MCF 10A (cell line): ENCODE data around the gene COMMD1. TPM values are rescaled to one million over a fixed set of nuclear protein-coding genes. Genes with fewer than 3 reads are reported as not detected.

Experiments
- BruUV-seq: library from RNA; stranded (reverse); fragments of 400-500 nt; replicated peaks from 2 replicates; lab custom pipeline; 2021; lab: Mats Ljungman, UMichigan
- CTCF ChIA-PET: fragments of 300-600 bp; sonication (Branson Sonifier 250); formaldehyde crosslinking; extraction: SDS; loops from one replicate; lab custom pipeline; 2021; ENCODE audit warnings: antibody characterized with exemption, inconsistent platforms; lab: Yijun Ruan, JAX
- POLR2A ChIA-PET: fragments of 300-600, 350-650 bp; sonication (Branson Sonifier 250); formaldehyde crosslinking; extraction: SDS; loops from one replicate; lab custom pipeline; 2020; ENCODE audit warnings: antibody characterized with exemption, inconsistent platforms; lab: Yijun Ruan, JAX
- DNase-seq: peaks from one replicate; pipeline ENCODE4 v3.0.0-alpha.2; 2018; ENCODE audit not compliant: unreplicated experiment
- H3K27ac Mint-ChIP-seq: one replicate; pipeline ENCODE4 v1.8.0; 2022; ENCODE audit warnings: mild to moderate bottlenecking, low read depth, mixed read lengths; ENCODE audit not compliant: unreplicated experiment
- H3K27me3 Mint-ChIP-seq: one replicate; pipeline ENCODE4 v1.8.0; 2022; ENCODE audit warnings: mixed read lengths; ENCODE audit not compliant: insufficient read depth, unreplicated experiment
- H3K36me3 Mint-ChIP-seq: one replicate; pipeline ENCODE4 v1.8.0; 2022; ENCODE audit warnings: mild to moderate bottlenecking, moderate library complexity, mixed read lengths; ENCODE audit not compliant: insufficient read depth, unreplicated experiment
- H3K4me1 Mint-ChIP-seq: one replicate; pipeline ENCODE4 v1.8.0; 2022; ENCODE audit warnings: mixed read lengths; ENCODE audit not compliant: insufficient read depth, unreplicated experiment
- H3K4me3 Mint-ChIP-seq: one replicate; pipeline ENCODE4 v1.8.0; 2022; ENCODE audit warnings: mild to moderate bottlenecking, moderate library complexity, mixed read lengths; ENCODE audit not compliant: unreplicated experiment
- H3K9me3 Mint-ChIP-seq: one replicate; pipeline ENCODE4 v1.8.0; 2022; ENCODE audit warnings: mixed read lengths; ENCODE audit not compliant: unreplicated experiment
- intact Hi-C: fragments of 100-400 bp; cut with micrococcal nuclease; formaldehyde crosslinking; loops from 2 replicates; pipeline ENCODE4 v1.14.1; 2022
- total RNA-seq: library from RNA; stranded (reverse); gene quantifications from 2 replicates; pipeline ENCODE4 v1.2.3, GENCODE V29; 2022
- TF ChIP-seq, protein P1 (sequence below): fragments of 200-600 bp; IDR thresholded peaks from one replicate; pipeline ENCODE4 v1.8.0; 2022; ENCODE audit warnings: antibody characterized with exemption, mild to moderate bottlenecking; ENCODE audit not compliant: unreplicated experiment

COMMD1 gene
- total RNA-seq, 1 experiment from 2014 or later: 33.8 TPM

DNA sequence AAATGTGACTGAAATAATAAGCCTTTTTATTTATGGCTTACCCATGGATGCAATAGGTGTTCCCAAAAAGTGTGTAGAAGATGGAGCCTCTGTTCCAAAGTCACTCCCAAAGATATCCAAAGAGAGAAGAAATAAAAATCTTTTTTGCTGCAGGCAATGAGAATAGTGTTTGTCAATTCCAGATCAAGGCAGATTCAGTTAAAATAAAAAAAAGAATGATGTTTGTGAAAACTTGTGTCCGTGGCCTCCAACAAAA is 43.9 kb downstream of the COMMD1 start:
- Mint-ChIP-seq H3K27ac (no peak overlapping the region), H3K4me3 (no peak overlapping the region), H3K9me3 (no peaks in the 10 kb centered on the region), H3K27me3 (no peaks in the 10 kb centered on the region), H3K4me1 (peaks cover 14% of the 10 kb centered on the region), H3K36me3 (peaks cover 5% of the 10 kb centered on the region)
- POLR2A ChIA-PET: no interaction called here
- TF ChIP-seq, protein P1, sequence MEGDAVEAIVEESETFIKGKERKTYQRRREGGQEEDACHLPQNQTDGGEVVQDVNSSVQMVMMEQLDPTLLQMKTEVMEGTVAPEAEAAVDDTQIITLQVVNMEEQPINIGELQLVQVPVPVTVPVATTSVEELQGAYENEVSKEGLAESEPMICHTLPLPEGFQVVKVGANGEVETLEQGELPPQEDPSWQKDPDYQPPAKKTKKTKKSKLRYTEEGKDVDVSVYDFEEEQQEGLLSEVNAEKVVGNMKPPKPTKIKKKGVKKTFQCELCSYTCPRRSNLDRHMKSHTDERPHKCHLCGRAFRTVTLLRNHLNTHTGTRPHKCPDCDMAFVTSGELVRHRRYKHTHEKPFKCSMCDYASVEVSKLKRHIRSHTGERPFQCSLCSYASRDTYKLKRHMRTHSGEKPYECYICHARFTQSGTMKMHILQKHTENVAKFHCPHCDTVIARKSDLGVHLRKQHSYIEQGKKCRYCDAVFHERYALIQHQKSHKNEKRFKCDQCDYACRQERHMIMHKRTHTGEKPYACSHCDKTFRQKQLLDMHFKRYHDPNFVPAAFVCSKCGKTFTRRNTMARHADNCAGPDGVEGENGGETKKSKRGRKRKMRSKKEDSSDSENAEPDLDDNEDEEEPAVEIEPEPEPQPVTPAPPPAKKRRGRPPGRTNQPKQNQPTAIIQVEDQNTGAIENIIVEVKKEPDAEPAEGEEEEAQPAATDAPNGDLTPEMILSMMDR: no peak
- DNase-seq: no peak
- intact Hi-C loops: no loop called here
- CTCF ChIA-PET: no interaction called here
- BruUV-seq: no TSS peak

DNA sequence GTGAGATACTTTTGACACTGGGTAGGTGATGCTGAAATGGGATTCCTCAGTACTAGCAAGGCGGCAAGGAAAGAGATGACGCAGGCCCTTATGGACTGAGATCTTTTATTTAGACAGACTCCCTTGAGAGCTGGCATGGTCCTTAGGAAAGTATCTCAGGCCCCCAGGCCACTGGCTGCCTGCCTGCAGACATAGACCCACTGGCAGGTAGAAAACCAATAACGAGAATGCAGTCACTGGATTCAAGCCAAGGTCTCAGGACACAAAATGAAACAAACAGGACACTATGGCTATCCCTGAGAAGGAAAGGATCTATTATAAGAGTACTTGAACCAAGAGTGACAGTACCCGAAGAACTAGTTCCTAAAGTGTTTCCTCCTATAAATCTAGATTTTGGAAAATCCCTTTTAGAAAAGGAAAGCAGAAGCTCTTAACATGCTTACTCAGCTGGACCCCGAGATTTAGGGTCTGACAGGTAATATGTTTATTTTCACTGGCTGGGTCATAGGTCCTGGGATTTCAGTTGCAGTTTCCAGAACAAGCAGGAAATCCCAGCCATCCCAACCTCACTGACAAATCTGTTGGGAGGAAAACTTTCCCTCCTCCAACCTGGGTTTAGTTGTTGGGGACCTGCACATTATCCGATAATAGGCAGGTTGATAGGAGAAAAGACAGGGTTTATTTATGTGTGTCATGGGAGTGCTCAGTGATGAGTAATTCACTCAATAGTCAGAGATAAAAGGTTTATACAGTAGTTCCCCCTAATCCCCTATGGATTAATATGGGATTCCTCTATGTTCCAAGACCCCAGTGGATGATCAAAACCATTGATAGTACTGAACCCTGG is 44.5 kb downstream of the COMMD1 start:
- no peak overlapping the region for H3K4me3 Mint-ChIP-seq
- H3K4me1 Mint-ChIP-seq: peaks cover 14% of the 10 kb centered on the region
- no TSS peak for BruUV-seq
- CTCF ChIA-PET: no interaction called here
- H3K27ac Mint-ChIP-seq: no peak overlapping the region
- POLR2A ChIA-PET: no interaction called here
- no peaks in the 10 kb centered on the region for H3K9me3 Mint-ChIP-seq
- no peaks in the 10 kb centered on the region for H3K27me3 Mint-ChIP-seq
- intact Hi-C loops: no loop called here
- TF ChIP-seq, protein P1: no peak
- no peaks in the 10 kb centered on the region for H3K36me3 Mint-ChIP-seq
- no peak for DNase-seq

DNA sequence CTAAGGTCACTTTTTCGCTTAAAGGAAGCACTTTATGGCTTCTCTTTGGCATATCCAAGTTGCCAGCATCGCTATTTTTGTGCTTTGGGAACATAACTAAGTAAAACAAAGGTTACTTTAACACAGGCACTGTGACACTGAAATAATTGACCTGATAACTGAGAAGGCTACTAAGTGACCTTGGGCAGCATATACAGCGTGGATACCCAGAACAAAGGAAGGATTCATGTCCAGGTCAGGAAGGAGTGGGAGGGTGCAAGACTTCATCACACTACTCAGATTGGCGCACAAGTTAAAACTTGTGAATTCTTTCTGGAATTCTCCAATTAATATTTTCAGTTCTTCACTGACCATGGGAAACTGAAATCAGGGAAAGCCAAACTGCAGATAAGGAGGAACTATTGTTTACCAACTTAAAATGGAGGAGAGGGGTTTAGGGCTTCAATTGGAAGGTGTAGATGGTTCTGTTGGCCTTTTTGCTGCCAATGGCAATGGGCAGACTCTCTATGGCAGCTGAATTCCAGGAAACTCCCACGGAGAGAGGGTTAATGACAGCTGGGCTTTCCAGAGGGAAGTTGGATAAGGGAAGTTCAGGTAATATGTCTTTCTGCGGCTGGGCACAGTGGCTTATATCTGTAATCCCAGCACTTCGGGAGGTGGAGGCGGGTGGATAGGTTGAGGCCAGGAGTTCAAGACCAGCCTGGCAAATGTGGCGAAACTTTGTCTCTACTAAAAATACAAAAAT is 45.3 kb downstream of the COMMD1 start:
- no TSS peak for BruUV-seq
- POLR2A ChIA-PET: no interaction called here
- H3K9me3 Mint-ChIP-seq: no peaks in the 10 kb centered on the region
- H3K4me3 Mint-ChIP-seq: no peak overlapping the region
- TF ChIP-seq, protein P1: no peak
- H3K27ac Mint-ChIP-seq: no peak overlapping the region
- intact Hi-C loops: no loop called here
- H3K27me3 Mint-ChIP-seq: no peaks in the 10 kb centered on the region
- no peaks in the 10 kb centered on the region for H3K36me3 Mint-ChIP-seq
- peaks cover 14% of the 10 kb centered on the region for H3K4me1 Mint-ChIP-seq
- CTCF ChIA-PET: no interaction called here
- no peak for DNase-seq

- BruUV-seq: no TSS peak
- Mint-ChIP-seq H3K36me3 (no peaks in the 10 kb centered on the region), H3K27me3 (no peaks in the 10 kb centered on the region), H3K27ac (no peak overlapping the region), H3K9me3 (no peaks in the 10 kb centered on the region), H3K4me1 (peaks cover 9% of the 10 kb centered on the region), H3K4me3 (no peak overlapping the region)
- intact Hi-C loops: no loop called here
- no peak for DNase-seq
- TF ChIP-seq, protein P1: no peak
- CTCF ChIA-PET: no interaction called here
- POLR2A ChIA-PET: interaction anchor here (1.2 kb wide), 1 partner anchor 17 kb away, joined by 3 read pairs; no protein-coding TSS in a partner anchor
Measured at GRCh38 chr2:61951881-61952280, 46.4 kb downstream of the COMMD1 start.
